MM.1S (cell line): ENCODE data around the gene MYPN.

Experiments
- EZH2phosphoT487 ChIP-seq: fragments of 300-600 bp; sonication (generic); IDR thresholded peaks from 2 replicates; pipeline ENCODE4 v1.6.1; 2018; ENCODE audit warnings: antibody characterized with exemption, low read length
- TF ChIP-seq, protein P1 (sequence below): fragments of 300-600 bp; sonication (generic); IDR thresholded peaks from 2 replicates; pipeline ENCODE4 v1.5.1; 2016; ENCODE audit warnings: antibody characterized with exemption, low read length, mixed read lengths

DNA sequence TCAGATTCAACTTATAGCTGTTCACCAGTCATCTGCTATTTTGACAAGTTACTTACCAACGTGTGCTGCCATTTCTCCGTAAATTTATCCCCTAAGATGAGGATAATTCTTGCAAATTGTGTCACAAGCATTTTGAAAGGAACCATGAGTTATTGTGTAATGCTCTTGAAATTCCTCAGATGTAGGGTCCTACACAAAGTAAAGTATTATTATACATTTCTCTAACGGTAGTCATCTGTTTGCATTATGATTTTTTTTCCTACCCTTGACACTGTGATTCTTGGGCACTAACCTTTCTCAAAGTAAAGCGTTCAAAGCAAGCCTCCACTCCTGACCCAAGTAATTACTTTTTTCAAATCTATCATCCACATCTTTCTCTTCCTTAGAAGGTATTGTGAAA lies 42.3 kb upstream of the MYPN start:
- TF ChIP-seq, protein P1, sequence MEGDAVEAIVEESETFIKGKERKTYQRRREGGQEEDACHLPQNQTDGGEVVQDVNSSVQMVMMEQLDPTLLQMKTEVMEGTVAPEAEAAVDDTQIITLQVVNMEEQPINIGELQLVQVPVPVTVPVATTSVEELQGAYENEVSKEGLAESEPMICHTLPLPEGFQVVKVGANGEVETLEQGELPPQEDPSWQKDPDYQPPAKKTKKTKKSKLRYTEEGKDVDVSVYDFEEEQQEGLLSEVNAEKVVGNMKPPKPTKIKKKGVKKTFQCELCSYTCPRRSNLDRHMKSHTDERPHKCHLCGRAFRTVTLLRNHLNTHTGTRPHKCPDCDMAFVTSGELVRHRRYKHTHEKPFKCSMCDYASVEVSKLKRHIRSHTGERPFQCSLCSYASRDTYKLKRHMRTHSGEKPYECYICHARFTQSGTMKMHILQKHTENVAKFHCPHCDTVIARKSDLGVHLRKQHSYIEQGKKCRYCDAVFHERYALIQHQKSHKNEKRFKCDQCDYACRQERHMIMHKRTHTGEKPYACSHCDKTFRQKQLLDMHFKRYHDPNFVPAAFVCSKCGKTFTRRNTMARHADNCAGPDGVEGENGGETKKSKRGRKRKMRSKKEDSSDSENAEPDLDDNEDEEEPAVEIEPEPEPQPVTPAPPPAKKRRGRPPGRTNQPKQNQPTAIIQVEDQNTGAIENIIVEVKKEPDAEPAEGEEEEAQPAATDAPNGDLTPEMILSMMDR, result no peak
- no peak for TF ChIP-seq EZH2phosphoT487
